Anterior cingulate cortex (tissue), 58 donors: ENCODE results near the gene ZNF484.
A peak's percentile ranks its signal among the peaks of the same experiment; 100 is the strongest.
"Not testable (repeated sequence)": the region's sequence is repeated elsewhere in the genome, so short reads cannot be mapped to it uniquely, and the experiment has no call there.

Experiments used
- DNase-seq, 58 donors: peaks; one replicate each; lab custom pipeline; 2025; lab: John Stamatoyannopoulos, UW

Gene ZNF484

GRCh38 chr9:92877531-92878430 lies at the start of gene ZNF484:
Gene ZNF484 (minus strand): TSS chr9:92878038. CDS start chr9:92875029, 3,009 bp downstream.
- DNase-seq: peak; percentile 39 to 99 (median 93)

GRCh38 chr9:92920437-92920836 lies 42.6 kb upstream of the ZNF484 start:
- DNase-seq: no peak

GRCh38 chr9:92917176-92917800 lies 39.5 kb upstream of the ZNF484 start:
- no peak for DNase-seq

GRCh38 chr9:92911511-92912475 lies 34.0 kb upstream of the ZNF484 start:
- peak in 1 of 58 donors; percentile 13 for DNase-seq

- not testable (repeated sequence) for DNase-seq
Measured at GRCh38 chr9:92905137-92905536, 27.3 kb upstream of the ZNF484 start.

- no peak for DNase-seq
Measured at GRCh38 chr9:92897323-92897722, 19.5 kb upstream of the ZNF484 start.

- DNase-seq: no peak
Measured at GRCh38 chr9:92895812-92896436, 18.1 kb upstream of the ZNF484 start.

- DNase-seq: no peak
Measured at GRCh38 chr9:92894711-92895362, 17.0 kb upstream of the ZNF484 start.

GRCh38 chr9:92893916-92894610 lies 16.2 kb upstream of the ZNF484 start:
- not testable (repeated sequence) for DNase-seq

- DNase-seq: not testable (repeated sequence)
Measured at GRCh38 chr9:92892276-92892675, 14.4 kb upstream of the ZNF484 start.

- no peak for DNase-seq
Measured at GRCh38 chr9:92890761-92891160, 12.9 kb upstream of the ZNF484 start.

- no peak for DNase-seq
Measured at GRCh38 chr9:92887880-92888338, 10.1 kb upstream of the ZNF484 start.

- not testable (repeated sequence) for DNase-seq
Measured at GRCh38 chr9:92886846-92887610, 9.2 kb upstream of the ZNF484 start.

GRCh38 chr9:92883666-92884405 lies 6.0 kb upstream of the ZNF484 start:
- not testable (repeated sequence) for DNase-seq

- DNase-seq: peak in 4 of 58 donors; percentile 1 to 21 (median 6)
Measured at GRCh38 chr9:92882276-92882675, 4.4 kb upstream of the ZNF484 start.

GRCh38 chr9:92875373-92875772 lies 2.5 kb downstream of the ZNF484 start:
- no peak for DNase-seq

GRCh38 chr9:92870289-92870688 lies 7.5 kb downstream of the ZNF484 start:
- DNase-seq: no peak
